ENCODE measurements around the gene ABCD3. TPM values are rescaled to one million over a fixed set of nuclear protein-coding genes. Genes with fewer than 3 reads are reported as not detected.

ABCD3 gene
- total and polyA plus RNA-seq, 2 of the 13 experiments (the other 11 are each of a cell fraction or from before 2014, with no cell fraction given), result 27.5 to 166 TPM

DNA sequence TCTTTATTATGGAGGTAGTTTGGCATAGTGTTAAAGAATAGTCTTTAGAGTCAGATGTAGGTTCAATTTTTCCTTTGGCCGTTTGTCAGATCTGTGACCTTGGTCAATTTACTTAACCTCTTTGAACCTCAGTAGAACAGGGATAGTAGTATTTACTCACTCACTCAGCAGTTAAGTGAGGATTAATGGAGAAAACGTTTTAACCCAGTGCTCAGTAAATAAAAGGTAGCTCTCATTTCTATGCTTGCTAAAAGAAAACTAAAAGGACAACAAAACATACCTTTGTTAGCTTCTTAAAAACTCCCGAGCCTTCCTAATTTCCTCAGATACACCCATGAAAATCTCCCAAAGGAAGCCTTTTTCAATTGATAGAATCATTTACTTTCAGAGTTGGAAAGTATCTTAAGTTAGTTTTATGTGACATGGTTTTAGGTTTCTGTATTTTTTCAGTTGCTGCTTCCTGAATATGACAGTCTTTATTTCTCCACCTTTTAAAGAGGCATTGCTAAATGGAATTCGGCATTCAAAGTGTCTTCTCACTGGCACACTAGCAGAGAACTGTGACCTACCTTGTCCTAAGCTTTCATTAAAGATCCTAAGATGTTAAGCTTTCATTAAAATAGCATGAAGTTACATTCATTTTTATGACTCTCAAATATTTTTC, 7.8 kb downstream of the ABCD3 start (continued):
- TF ChIP-seq, protein P1, sequence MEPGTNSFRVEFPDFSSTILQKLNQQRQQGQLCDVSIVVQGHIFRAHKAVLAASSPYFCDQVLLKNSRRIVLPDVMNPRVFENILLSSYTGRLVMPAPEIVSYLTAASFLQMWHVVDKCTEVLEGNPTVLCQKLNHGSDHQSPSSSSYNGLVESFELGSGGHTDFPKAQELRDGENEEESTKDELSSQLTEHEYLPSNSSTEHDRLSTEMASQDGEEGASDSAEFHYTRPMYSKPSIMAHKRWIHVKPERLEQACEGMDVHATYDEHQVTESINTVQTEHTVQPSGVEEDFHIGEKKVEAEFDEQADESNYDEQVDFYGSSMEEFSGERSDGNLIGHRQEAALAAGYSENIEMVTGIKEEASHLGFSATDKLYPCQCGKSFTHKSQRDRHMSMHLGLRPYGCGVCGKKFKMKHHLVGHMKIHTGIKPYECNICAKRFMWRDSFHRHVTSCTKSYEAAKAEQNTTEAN (CRISPR knock-in tag; conservative IDR thresholded peaks at IDR 0.05), result 0 out of 2 replicates have a peak, but pooled peaks have one; percentile 32
- TF ChIP-seq PTBP1 (IDR thresholded peaks at IDR 0.05; ENCODE audit: low read depth, low read length, poor library complexity, severe bottlenecking), result no peak
- no peak for TF ChIP-seq RXRA (CRISPR knock-in tag; IDR thresholded peaks at IDR 0.05)
- TF ChIP-seq SMYD3 (CRISPR knock-in tag; IDR thresholded peaks at IDR 0.05), result no peak
- no peak for TF ChIP-seq ZNF34 (CRISPR knock-in tag; IDR thresholded peaks at IDR 0.05; ENCODE audit: borderline replicate concordance)
- no peak for TF ChIP-seq ZNF292 (CRISPR knock-in tag; IDR thresholded peaks at IDR 0.05; ENCODE audit: borderline replicate concordance, low read depth)
- TF ChIP-seq KLF12 (CRISPR knock-in tag; IDR thresholded peaks at IDR 0.05; ENCODE audit: borderline replicate concordance), result peak; percentile 24; the same call in 1 of the 2 replicates
- no peak for TF ChIP-seq CAMTA2 (CRISPR knock-in tag; IDR thresholded peaks at IDR 0.05; ENCODE audit: borderline replicate concordance)
- peak; percentile 99 for TF ChIP-seq NR2F6 (IDR thresholded peaks at IDR 0.05)
- TF ChIP-seq NR2F6 (CRISPR knock-in tag; IDR thresholded peaks at IDR 0.05), result peak; percentile 97
- TF ChIP-seq SALL2 (CRISPR knock-in tag; IDR thresholded peaks at IDR 0.05), result no peak
- no peak for TF ChIP-seq ZNF224 (CRISPR knock-in tag; IDR thresholded peaks at IDR 0.05)
- TF ChIP-seq ZNF549 (CRISPR knock-in tag; IDR thresholded peaks at IDR 0.05), result no peak
- TF ChIP-seq CC2D1A (CRISPR knock-in tag; IDR thresholded peaks at IDR 0.05), result no peak
- no peak for TF ChIP-seq ZKSCAN5 (CRISPR knock-in tag; IDR thresholded peaks at IDR 0.05)
- peak; percentile 85 for TF ChIP-seq POGZ (CRISPR knock-in tag; IDR thresholded peaks at IDR 0.05)
- peak; percentile 49 for TF ChIP-seq TEAD3 (CRISPR knock-in tag; optimal IDR thresholded peaks at IDR 0.05; ENCODE audit: borderline replicate concordance)
- TF ChIP-seq HOXA7 (CRISPR knock-in tag; IDR thresholded peaks at IDR 0.05), result no peak
- TF ChIP-seq U2AF1 (optimal IDR thresholded peaks at IDR 0.05; ENCODE audit: low read depth, low read length), result no peak
- TF ChIP-seq, protein P2, sequence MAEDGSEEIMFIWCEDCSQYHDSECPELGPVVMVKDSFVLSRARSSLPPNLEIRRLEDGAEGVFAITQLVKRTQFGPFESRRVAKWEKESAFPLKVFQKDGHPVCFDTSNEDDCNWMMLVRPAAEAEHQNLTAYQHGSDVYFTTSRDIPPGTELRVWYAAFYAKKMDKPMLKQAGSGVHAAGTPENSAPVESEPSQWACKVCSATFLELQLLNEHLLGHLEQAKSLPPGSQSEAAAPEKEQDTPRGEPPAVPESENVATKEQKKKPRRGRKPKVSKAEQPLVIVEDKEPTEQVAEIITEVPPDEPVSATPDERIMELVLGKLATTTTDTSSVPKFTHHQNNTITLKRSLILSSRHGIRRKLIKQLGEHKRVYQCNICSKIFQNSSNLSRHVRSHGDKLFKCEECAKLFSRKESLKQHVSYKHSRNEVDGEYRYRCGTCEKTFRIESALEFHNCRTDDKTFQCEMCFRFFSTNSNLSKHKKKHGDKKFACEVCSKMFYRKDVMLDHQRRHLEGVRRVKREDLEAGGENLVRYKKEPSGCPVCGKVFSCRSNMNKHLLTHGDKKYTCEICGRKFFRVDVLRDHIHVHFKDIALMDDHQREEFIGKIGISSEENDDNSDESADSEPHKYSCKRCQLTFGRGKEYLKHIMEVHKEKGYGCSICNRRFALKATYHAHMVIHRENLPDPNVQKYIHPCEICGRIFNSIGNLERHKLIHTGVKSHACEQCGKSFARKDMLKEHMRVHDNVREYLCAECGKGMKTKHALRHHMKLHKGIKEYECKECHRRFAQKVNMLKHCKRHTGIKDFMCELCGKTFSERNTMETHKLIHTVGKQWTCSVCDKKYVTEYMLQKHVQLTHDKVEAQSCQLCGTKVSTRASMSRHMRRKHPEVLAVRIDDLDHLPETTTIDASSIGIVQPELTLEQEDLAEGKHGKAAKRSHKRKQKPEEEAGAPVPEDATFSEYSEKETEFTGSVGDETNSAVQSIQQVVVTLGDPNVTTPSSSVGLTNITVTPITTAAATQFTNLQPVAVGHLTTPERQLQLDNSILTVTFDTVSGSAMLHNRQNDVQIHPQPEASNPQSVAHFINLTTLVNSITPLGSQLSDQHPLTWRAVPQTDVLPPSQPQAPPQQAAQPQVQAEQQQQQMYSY (CRISPR knock-in tag; IDR thresholded peaks at IDR 0.05), result no peak
- no peak; the same call in 1 of the 2 replicates for TF ChIP-seq ZNF816 (CRISPR knock-in tag; IDR thresholded peaks at IDR 0.05; ENCODE audit: borderline replicate concordance)
- TF ChIP-seq GTF3A (CRISPR knock-in tag; conservative IDR thresholded peaks at IDR 0.05), result no peak
- TF ChIP-seq, protein P3, sequence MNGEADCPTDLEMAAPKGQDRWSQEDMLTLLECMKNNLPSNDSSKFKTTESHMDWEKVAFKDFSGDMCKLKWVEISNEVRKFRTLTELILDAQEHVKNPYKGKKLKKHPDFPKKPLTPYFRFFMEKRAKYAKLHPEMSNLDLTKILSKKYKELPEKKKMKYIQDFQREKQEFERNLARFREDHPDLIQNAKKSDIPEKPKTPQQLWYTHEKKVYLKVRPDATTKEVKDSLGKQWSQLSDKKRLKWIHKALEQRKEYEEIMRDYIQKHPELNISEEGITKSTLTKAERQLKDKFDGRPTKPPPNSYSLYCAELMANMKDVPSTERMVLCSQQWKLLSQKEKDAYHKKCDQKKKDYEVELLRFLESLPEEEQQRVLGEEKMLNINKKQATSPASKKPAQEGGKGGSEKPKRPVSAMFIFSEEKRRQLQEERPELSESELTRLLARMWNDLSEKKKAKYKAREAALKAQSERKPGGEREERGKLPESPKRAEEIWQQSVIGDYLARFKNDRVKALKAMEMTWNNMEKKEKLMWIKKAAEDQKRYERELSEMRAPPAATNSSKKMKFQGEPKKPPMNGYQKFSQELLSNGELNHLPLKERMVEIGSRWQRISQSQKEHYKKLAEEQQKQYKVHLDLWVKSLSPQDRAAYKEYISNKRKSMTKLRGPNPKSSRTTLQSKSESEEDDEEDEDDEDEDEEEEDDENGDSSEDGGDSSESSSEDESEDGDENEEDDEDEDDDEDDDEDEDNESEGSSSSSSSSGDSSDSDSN (CRISPR knock-in tag; IDR thresholded peaks at IDR 0.05), result no peak

Measured in HepG2 (cell line).